HepG2 (cell line): ENCODE data around the gene LIMS2. TPM values are rescaled to one million over a fixed set of nuclear protein-coding genes. Genes with fewer than 3 reads are reported as not detected.

ENCODE experiments used
- ADNP ChIP-seq: sonication (generic); formaldehyde crosslinking; IDR thresholded peaks from 2 replicates; pipeline ENCODE4 v1.4.0; 2020; ENCODE audit warnings: missing genetic modification reagents
- ARID3A ChIP-seq: IDR thresholded peaks from 2 replicates; pipeline ENCODE4 v1.6.1; 2012; ENCODE audit warnings: low read depth, low read length, improper control_type of control experiment
- FOXK1 ChIP-seq: sonication (generic); formaldehyde crosslinking; IDR thresholded peaks from 2 replicates; pipeline ENCODE4 v1.4.0; 2020; ENCODE audit warnings: low read depth, missing genetic modification reagents, borderline replicate concordance
- GATAD2A ChIP-seq: IDR thresholded peaks from 2 replicates; pipeline ENCODE4 v1.6.1; 2016
- HOXA7 ChIP-seq: sonication (generic); formaldehyde crosslinking; IDR thresholded peaks from 2 replicates; pipeline ENCODE4 v1.8.1; 2022; ENCODE audit warnings: mild to moderate bottlenecking, missing genetic modification reagents, moderate library complexity
- HOXA9 ChIP-seq: sonication (generic); formaldehyde crosslinking; IDR thresholded peaks from 2 replicates; pipeline ENCODE4 v1.8.1; 2022; ENCODE audit warnings: missing genetic modification reagents, mild to moderate bottlenecking, moderate library complexity, borderline replicate concordance
- IRF9 ChIP-seq: sonication (generic); formaldehyde crosslinking; IDR thresholded peaks from 2 replicates; pipeline ENCODE4 v1.8.0; 2022; ENCODE audit warnings: missing genetic modification reagents, mild to moderate bottlenecking, borderline replicate concordance
- KDM5B ChIP-seq: sonication (generic); formaldehyde crosslinking; IDR thresholded peaks from 2 replicates; pipeline ENCODE4 v1.4.0; 2020; ENCODE audit warnings: missing genetic modification reagents, mild to moderate bottlenecking, borderline replicate concordance
- MTA1 ChIP-seq: sonication (generic); formaldehyde crosslinking; IDR thresholded peaks from 2 replicates; pipeline ENCODE4 v1.4.0; 2020; ENCODE audit warnings: missing genetic modification reagents, mild to moderate bottlenecking, borderline replicate concordance
- MZF1 ChIP-seq: sonication (generic); formaldehyde crosslinking; IDR thresholded peaks from 2 replicates; pipeline ENCODE4 v1.8.1; 2023; ENCODE audit warnings: mild to moderate bottlenecking, missing genetic modification reagents, borderline replicate concordance
- NONO ChIP-seq, 2 experiments: fragments of 450-650 bp in 1 of 2; sonication (generic) in 1 of 2; formaldehyde crosslinking in 1 of 2; IDR thresholded peaks in 1 of 2; conservative IDR thresholded peaks in 1 of 2; 2 replicates each; pipeline versions ENCODE4 v1.6.1 to v1.8.0; 2017 to 2022; ENCODE audit warnings: mild to moderate bottlenecking in 1 of 2, missing genetic modification reagents in 1 of 2, moderate library complexity in 1 of 2
- PHF21A ChIP-seq: sonication (generic); formaldehyde crosslinking; IDR thresholded peaks from 2 replicates; pipeline ENCODE4 v1.5.0; 2020; ENCODE audit warnings: mild to moderate bottlenecking, missing genetic modification reagents
- SATB2 ChIP-seq: sonication (generic); formaldehyde crosslinking; IDR thresholded peaks from 2 replicates; pipeline ENCODE4 v1.5.0; 2020; ENCODE audit warnings: missing genetic modification reagents
- ZBTB38 ChIP-seq: sonication (generic); formaldehyde crosslinking; IDR thresholded peaks from 2 replicates; pipeline ENCODE4 v1.5.1; 2020; ENCODE audit warnings: mild to moderate bottlenecking, missing genetic modification reagents
- ZBTB7A ChIP-seq: sonication (generic); formaldehyde crosslinking; IDR thresholded peaks from 2 replicates; pipeline ENCODE4 v1.8.0; 2022; ENCODE audit warnings: mild to moderate bottlenecking, missing genetic modification reagents
- ZGPAT ChIP-seq: IDR thresholded peaks from 2 replicates; pipeline ENCODE4 v1.6.1; 2016; ENCODE audit warnings: mild to moderate bottlenecking
- ZKSCAN5 ChIP-seq: sonication (generic); formaldehyde crosslinking; IDR thresholded peaks from 2 replicates; pipeline ENCODE4 v1.5.1; 2020; ENCODE audit warnings: mild to moderate bottlenecking, missing genetic modification reagents
- ZMAT3 ChIP-seq: sonication (generic); formaldehyde crosslinking; conservative IDR thresholded peaks from 2 replicates; pipeline ENCODE4 v1.7.0; 2021; ENCODE audit warnings: missing genetic modification reagents
- ZMYM4 ChIP-seq: sonication (generic); formaldehyde crosslinking; IDR thresholded peaks from 2 replicates; pipeline ENCODE4 v1.8.1; 2023; ENCODE audit warnings: mild to moderate bottlenecking, missing genetic modification reagents
- ZNF121 ChIP-seq: sonication (generic); formaldehyde crosslinking; IDR thresholded peaks from 2 replicates; pipeline ENCODE4 v1.5.0; 2020; ENCODE audit warnings: mild to moderate bottlenecking, missing genetic modification reagents
- ZNF20 ChIP-seq: sonication (generic); formaldehyde crosslinking; IDR thresholded peaks from 2 replicates; pipeline ENCODE4 v1.4.0; 2020; ENCODE audit warnings: mild to moderate bottlenecking, moderate library complexity, missing genetic modification reagents
- ZNF629 ChIP-seq: sonication (generic); formaldehyde crosslinking; conservative IDR thresholded peaks from 2 replicates; pipeline ENCODE4 v1.5.0; 2020; ENCODE audit warnings: missing genetic modification reagents
- ZNF678 ChIP-seq: sonication (generic); formaldehyde crosslinking; IDR thresholded peaks from 2 replicates; pipeline ENCODE4 v1.4.0; 2020; ENCODE audit warnings: mild to moderate bottlenecking, missing genetic modification reagents
- ZNF724P ChIP-seq: sonication (generic); formaldehyde crosslinking; IDR thresholded peaks from 2 replicates; pipeline ENCODE4 v1.8.0; 2022; ENCODE audit warnings: missing genetic modification reagents, borderline replicate concordance
- ZSCAN31 ChIP-seq: sonication (generic); formaldehyde crosslinking; IDR thresholded peaks from 2 replicates; pipeline ENCODE4 v1.5.0; 2020; ENCODE audit warnings: low read depth, mild to moderate bottlenecking, missing genetic modification reagents
- polyA plus RNA-seq, 8 experiments: library from polyadenylated mRNA; depleted of rRNA in 3 of 8; stranded (reverse) in 7 of 8; unstranded in 1 of 8; fragments of >200 nt; fragmentation: Illumina TruSeq in 4 of 8; extraction: Trizol in 4 of 8; gene quantifications; 2 replicates each; pipeline versions ENCODE4 v1.2.1 to v1.2.3, GENCODE V29; 2011 to 2016; ENCODE audit warnings: low read depth in 4 of 8, missing spikeins in 1 of 8, mixed read lengths in 1 of 8; ENCODE audit not compliant: insufficient read depth in 1 of 8
- total RNA-seq, 5 experiments: library from RNA; depleted of rRNA; stranded (reverse); fragments of >200 nt; fragmentation: Illumina TruSeq; extraction: Trizol; gene quantifications; 2 replicates each; pipeline ENCODE4 v1.2.3, GENCODE V29; 2016; ENCODE audit warnings: low read depth in 1 of 5

The LIMS2 gene
- total and polyA plus RNA-seq, 2 of the 13 experiments (the other 11 are each of a cell fraction or from before 2014, with no cell fraction given): 1.0 to 1.9 TPM

- no peak for TF ChIP-seq ZKSCAN5 (CRISPR knock-in tag)
- TF ChIP-seq ZBTB7A: peak; percentile 75; the same call in 1 of the 2 replicates
- TF ChIP-seq ZBTB38 (CRISPR knock-in tag): peak; percentile 42; the same call in 1 of the 2 replicates
- TF ChIP-seq HOXA7 (CRISPR knock-in tag): no peak
- TF ChIP-seq PHF21A (CRISPR knock-in tag): peak; percentile 37; the same call in 1 of the 2 replicates
- TF ChIP-seq ZNF629 (CRISPR knock-in tag): peak; percentile 40; the same call in 1 of the 2 replicates
- no peak for TF ChIP-seq MZF1 (CRISPR knock-in tag)
- TF ChIP-seq NONO (IDR thresholded peaks at IDR 0.05): no peak
- TF ChIP-seq NONO (CRISPR knock-in tag; conservative IDR thresholded peaks at IDR 0.05): peak; percentile 60
- TF ChIP-seq ZNF678: 0 out of 2 replicates have a peak, but pooled peaks have one; percentile 40
- no peak for TF ChIP-seq FOXK1 (CRISPR knock-in tag)
- no peak for TF ChIP-seq ZNF20 (CRISPR knock-in tag)
- peak; percentile 9; the same call in 1 of the 2 replicates for TF ChIP-seq IRF9 (CRISPR knock-in tag)
- peak; percentile 74; the same call in 1 of the 2 replicates for TF ChIP-seq KDM5B
- TF ChIP-seq ADNP: no peak
- 0 out of 2 replicates have a peak, but pooled peaks have one; percentile 30 for TF ChIP-seq ZSCAN31
- TF ChIP-seq HOXA9 (CRISPR knock-in tag): no peak
- 0 out of 2 replicates have a peak, but pooled peaks have one; percentile 16 for TF ChIP-seq GATAD2A
- peak; percentile 27; the same call in 1 of the 2 replicates for TF ChIP-seq MTA1 (CRISPR knock-in tag)
- TF ChIP-seq ZNF724P (CRISPR knock-in tag): no peak
- peak; percentile 53 for TF ChIP-seq ZMYM4
- TF ChIP-seq ZGPAT (CRISPR knock-in tag): peak; percentile 34; the same call in 1 of the 2 replicates
- TF ChIP-seq ZMAT3 (CRISPR knock-in tag): 0 out of 2 replicates have a peak, but pooled peaks have one; percentile 23
- peak; percentile 95 for TF ChIP-seq ZNF121 (CRISPR knock-in tag)
- TF ChIP-seq SATB2 (CRISPR knock-in tag): no peak
- no peak for TF ChIP-seq ARID3A
Observed at GRCh38 chr2:127674241-127675209, 805 bp downstream of the LIMS2 start (continued).
